Left ventricle myocardium inferior (tissue), 1 donor: ENCODE results near the gene TAT. TPM values are rescaled to one million over a fixed set of nuclear protein-coding genes. Genes with fewer than 3 reads are reported as not detected.

Source experiments
- DNase-seq: peaks from one replicate; pipeline ENCODE4 v3.0.0-alpha.2; 2020
- H3K27ac ChIP-seq: fragments of 200-600 bp; replicated peaks from 2 replicates; pipeline ENCODE4 v1.8.0; 2021
- H3K27me3 ChIP-seq: fragments of 200-600 bp; 2 replicates; pipeline ENCODE4 v1.8.0; 2021; ENCODE audit warnings: low read depth
- H3K36me3 ChIP-seq: fragments of 200-600 bp; 2 replicates; pipeline ENCODE4 v1.8.0; 2021
- H3K4me1 ChIP-seq: fragments of 200-600 bp; 2 replicates; pipeline ENCODE4 v1.8.0; 2021
- H3K4me3 ChIP-seq: fragments of 200-600 bp; 2 replicates; pipeline ENCODE4 v1.8.0; 2021; ENCODE audit warnings: mild to moderate bottlenecking, moderate library complexity
- H3K9me3 ChIP-seq: fragments of 200-600 bp; replicated peaks from 2 replicates; pipeline ENCODE4 v1.8.0; 2021
- intact Hi-C: fragments of 100-400 bp; cut with micrococcal nuclease; formaldehyde crosslinking; loops from one replicate; pipeline ENCODE4 v1.11.0; 2022
- total RNA-seq: library from RNA; stranded (reverse); fragmentation: NEBNext Ultra II Directional; extraction: Animal tissue kit (Norgen Biotek cat#: 25700); gene quantifications from one replicate; pipeline ENCODE4 v1.2.1, GENCODE V29; 2021
- TF ChIP-seq, protein P1 (sequence below): fragments of 200-600 bp; IDR thresholded peaks from 2 replicates; pipeline ENCODE4 v1.8.0; 2021; ENCODE audit warnings: antibody characterized with exemption, mild to moderate bottlenecking, borderline replicate concordance
- donor health status: DM: no; HTN: yes; CAD: no; lungs with severe emphysema.

Gene TAT
- total RNA-seq, 1 donor from 2014 or later, result not detected

DNA sequence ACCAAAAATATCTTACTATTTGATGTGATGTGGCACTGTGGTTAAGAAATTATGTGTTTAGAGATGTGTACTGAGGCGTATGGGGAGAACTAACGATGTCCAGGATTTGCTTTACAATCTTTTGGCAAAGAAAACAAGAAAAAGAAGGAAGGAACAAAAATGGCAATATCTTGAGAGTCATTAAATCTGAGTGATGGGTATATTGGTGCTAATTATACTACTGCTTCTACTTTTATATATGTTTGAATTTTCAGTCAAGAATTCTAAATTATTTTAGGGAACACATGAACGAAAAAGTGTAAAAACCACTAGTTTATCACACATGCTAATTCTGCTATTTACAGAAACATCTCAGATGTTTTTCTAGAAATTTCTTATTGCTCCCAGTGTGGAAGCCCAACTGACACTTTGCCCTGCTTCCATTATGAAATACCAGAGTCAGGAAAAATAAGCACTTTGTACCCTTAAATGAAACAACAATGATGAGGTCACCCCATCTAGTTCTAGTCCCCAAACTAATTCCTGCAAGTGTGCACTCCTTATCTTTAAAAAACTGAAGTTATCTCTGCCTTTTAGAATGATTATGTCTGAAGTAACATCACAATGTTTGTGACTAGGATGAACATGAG lies 18.8 kb downstream of the TAT start:
- H3K36me3 ChIP-seq, result no peaks in the 10 kb centered on the region
- H3K9me3 ChIP-seq, result peaks cover 13% of the 10 kb centered on the region
- H3K4me1 ChIP-seq, result no peaks in the 10 kb centered on the region
- H3K4me3 ChIP-seq, result no peak overlapping the region
- intact Hi-C loops, result no loop called here
- DNase-seq, result no peak
- TF ChIP-seq, protein P1, sequence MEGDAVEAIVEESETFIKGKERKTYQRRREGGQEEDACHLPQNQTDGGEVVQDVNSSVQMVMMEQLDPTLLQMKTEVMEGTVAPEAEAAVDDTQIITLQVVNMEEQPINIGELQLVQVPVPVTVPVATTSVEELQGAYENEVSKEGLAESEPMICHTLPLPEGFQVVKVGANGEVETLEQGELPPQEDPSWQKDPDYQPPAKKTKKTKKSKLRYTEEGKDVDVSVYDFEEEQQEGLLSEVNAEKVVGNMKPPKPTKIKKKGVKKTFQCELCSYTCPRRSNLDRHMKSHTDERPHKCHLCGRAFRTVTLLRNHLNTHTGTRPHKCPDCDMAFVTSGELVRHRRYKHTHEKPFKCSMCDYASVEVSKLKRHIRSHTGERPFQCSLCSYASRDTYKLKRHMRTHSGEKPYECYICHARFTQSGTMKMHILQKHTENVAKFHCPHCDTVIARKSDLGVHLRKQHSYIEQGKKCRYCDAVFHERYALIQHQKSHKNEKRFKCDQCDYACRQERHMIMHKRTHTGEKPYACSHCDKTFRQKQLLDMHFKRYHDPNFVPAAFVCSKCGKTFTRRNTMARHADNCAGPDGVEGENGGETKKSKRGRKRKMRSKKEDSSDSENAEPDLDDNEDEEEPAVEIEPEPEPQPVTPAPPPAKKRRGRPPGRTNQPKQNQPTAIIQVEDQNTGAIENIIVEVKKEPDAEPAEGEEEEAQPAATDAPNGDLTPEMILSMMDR, result no peak
- no peak overlapping the region for H3K27ac ChIP-seq
- H3K27me3 ChIP-seq, result peaks cover 2% of the 10 kb centered on the region

DNA sequence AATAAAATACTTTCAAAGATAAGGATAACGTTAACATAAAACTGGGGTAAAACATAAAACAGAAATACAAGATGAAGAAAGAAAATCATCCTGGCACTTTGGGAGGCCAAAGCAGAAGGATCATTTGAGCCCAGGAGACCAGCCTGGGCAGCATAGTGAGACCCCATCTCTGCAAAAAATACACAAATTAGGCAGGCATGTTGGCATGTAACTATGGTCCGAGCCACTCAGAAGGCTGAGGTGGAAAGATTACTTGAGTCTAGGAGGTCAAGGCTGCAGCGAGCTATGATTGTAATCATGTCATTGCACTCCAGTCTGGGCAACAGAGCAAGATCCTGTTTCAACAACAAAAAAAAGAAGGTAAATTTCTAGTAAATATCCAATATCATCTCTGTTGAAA lies 19.6 kb downstream of the TAT start:
- Histone ChIP-seq H3K4me1 (no peaks in the 10 kb centered on the region), H3K27ac (no peak overlapping the region), H3K4me3 (no peak overlapping the region), H3K9me3 (peaks cover 8% of the 10 kb centered on the region), H3K36me3 (no peaks in the 10 kb centered on the region), H3K27me3 (peaks cover 6% of the 10 kb centered on the region)
- TF ChIP-seq, protein P1, result no peak
- DNase-seq, result no peak
- intact Hi-C loops, result no loop called here

DNA sequence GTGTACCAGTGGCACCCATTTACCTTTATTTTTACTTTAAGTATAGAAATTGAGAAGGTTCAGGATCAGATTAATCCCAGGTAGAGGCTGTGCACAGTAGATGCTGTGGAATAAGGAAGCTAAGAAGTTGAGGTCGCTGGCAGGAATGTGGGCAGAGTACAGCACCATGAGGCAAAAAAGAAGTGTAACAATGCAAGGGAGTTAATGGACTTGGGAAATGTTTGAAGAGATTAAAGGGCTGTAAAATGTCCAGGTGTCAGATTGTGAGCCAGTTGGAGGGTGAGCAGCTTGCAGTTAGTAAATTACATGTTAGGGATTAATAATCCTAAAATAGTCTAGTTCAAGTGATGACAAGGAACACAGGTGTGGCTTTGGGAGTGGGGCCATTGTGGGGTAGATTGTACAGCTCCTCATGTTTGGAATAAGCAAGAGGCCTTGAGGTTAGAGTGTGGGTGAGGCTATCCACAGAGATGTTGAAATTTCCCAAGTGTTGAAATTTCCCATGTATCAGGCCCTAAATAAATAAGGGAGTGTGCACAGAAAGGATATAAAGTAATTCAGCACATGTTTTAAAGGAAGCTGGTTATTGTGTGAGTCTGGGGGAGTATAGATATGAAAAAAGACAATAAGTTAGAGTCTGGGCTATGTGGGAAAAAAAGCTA lies 21.5 kb downstream of the TAT start:
- H3K27ac ChIP-seq, result no peak overlapping the region
- no peak for DNase-seq
- no peak overlapping the region for H3K4me3 ChIP-seq
- H3K27me3 ChIP-seq, result peaks cover 7% of the 10 kb centered on the region
- H3K4me1 ChIP-seq, result no peaks in the 10 kb centered on the region
- TF ChIP-seq, protein P1, result no peak
- H3K9me3 ChIP-seq, result no peaks in the 10 kb centered on the region
- H3K36me3 ChIP-seq, result no peaks in the 10 kb centered on the region
- intact Hi-C loops, result no loop called here

DNA sequence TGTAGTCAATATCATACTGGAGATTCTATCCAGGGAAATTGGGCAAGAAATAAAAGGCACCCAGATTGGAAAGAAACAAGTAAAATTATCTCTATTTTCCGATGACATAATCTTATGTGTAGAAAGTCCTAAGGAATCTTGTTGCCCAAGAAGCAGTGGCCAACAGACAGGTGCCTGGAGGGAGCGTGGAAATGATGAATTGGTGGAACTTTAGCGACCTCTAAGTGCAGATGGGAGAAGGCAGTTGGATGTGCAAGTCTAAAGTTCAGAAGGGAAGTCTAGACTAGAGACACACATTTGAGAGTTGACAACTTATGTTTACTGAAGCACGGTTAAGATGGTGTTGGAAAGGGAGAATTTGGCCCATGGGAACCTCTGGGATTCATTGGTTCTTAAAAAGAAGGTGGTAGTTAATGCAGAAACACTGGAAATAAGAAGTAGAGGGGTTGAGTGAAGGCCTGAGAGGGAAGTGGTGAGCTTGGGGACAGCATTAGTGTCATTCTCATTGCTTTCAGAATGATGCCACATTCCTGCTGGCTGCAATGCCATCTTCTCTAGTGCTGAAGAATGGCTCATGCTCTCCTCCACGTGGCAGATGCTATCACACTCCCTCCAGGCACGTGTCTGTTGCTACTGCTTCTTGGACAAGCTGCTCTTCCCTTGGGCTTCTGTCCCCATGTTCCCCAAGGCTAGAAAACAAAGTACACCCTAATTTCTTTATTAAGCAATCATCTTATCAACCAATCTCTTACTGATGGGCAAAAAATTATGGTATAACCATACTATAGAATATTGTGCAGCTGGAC lies 24.0 kb downstream of the TAT start:
- no peaks in the 10 kb centered on the region for H3K4me1 ChIP-seq
- H3K36me3 ChIP-seq, result no peaks in the 10 kb centered on the region
- H3K9me3 ChIP-seq, result no peaks in the 10 kb centered on the region
- no peak overlapping the region for H3K27ac ChIP-seq
- intact Hi-C loops, result no loop called here
- no peak for DNase-seq
- TF ChIP-seq, protein P1, result no peak
- peaks cover 30% of the 10 kb centered on the region for H3K27me3 ChIP-seq
- H3K4me3 ChIP-seq, result no peak overlapping the region

DNA sequence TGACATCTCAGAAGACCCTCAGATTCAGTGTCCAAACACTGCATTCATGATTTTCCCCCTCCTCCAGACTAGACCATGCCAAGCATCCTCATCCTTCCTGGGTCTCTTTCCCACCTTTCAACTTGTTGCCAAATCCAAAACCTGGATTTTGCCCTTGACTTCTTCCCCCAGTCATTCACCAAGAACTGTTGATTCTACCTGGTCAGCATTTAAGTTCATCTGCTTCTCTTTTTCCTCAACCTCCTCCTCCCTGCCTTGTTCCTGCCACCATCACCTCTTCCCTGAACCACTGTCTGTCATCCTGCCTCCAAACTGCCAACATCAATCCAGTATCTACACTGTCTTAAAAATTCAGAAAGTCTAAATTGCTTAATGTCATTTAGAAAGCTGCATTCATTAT lies 29.7 kb downstream of the TAT start:
- no peaks in the 10 kb centered on the region for H3K4me1 ChIP-seq
- TF ChIP-seq, protein P1, result no peak
- H3K36me3 ChIP-seq, result no peaks in the 10 kb centered on the region
- H3K27me3 ChIP-seq, result peaks cover 73% of the 10 kb centered on the region
- no peak for DNase-seq
- no peaks in the 10 kb centered on the region for H3K9me3 ChIP-seq
- H3K4me3 ChIP-seq, result no peak overlapping the region
- no peak overlapping the region for H3K27ac ChIP-seq
- intact Hi-C loops, result no loop called here
